HL-60/S4 treated with retinoic acid at 250 ng/mL for 4 days and 3 days (cell line): ENCODE data around the gene PSMB10.

ENCODE experiments used
- in situ Hi-C: fragments of 300-500 bp; cut with MboI; formaldehyde crosslinking; loops from 2 replicates; pipeline ENCODE4 v1.7.0; 2022; ENCODE audit warnings: low sequenced_read_pairs

PSMB10 gene

GRCh38 chr16:67964477-67965131 is 28.0 kb upstream of the PSMB10 start:
- in situ Hi-C loops = no loop called here

GRCh38 chr16:67963662-67964321 is 27.1 kb upstream of the PSMB10 start:
- in situ Hi-C loops = no loop called here

GRCh38 chr16:67963292-67963661 is 26.6 kb upstream of the PSMB10 start:
- in situ Hi-C loops = no loop called here

GRCh38 chr16:67962135-67962534 is 25.5 kb upstream of the PSMB10 start:
- in situ Hi-C loops = no loop called here

GRCh38 chr16:67961551-67961957 is 24.9 kb upstream of the PSMB10 start:
- in situ Hi-C loops = no loop called here

DNA sequence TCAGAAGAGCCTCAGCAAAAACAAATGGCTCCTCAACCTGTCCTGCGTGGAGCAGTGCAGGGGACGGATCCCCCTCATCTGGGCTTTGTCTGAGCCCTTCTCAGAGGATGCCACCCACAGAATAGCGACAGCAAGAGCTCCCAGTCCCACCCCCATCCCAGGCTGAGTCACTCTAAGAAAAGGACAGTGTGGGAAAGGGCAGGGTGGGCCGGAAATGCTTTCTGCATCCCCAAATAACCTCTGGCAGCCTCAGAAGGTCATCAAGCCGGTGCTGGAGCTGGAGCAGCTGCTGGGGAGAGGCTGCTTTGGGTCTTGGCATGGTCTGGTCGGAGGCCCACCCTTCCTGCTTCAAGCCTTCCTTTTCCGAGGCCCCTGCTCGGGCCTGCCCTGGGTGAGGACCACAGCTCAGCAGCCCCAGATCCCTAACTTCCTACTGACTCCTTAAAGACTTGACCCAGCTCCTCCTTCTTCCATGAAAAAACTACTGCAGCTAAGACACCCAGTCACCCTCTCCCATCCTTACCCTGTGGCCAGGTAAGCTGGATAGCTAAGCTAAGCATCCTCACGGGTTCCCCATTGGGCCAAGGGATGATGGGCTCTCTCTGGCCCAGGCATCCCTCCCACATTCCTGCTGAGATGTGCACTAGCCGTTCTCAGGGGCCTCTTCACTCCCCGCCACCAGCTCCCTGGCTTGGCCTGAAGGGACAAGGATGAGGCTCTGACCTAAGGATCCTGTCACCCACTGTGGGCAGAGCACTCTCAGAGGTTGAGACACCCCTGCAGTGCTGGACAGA is 23.1 kb upstream of the PSMB10 start:
- in situ Hi-C loops = no loop called here

DNA sequence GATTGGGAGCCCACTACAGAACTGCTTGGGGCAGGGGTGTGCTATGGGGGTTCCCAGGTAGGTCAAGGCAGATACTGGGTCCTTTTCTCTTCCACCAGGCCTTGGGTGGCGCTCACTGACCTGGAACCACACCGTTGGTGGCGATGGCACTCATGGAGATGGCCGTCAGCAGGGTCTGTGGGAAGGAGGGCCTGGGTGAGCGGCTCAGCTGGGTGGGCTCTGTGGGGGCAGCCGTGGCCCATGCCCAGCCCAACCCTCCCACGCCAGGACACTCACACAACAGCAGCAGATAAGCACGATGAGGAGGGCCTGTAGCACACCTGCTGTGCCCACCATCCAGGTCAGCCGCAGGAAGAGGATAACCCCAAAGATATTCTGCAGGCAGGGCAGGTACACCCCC is 21.0 kb upstream of the PSMB10 start:
- in situ Hi-C loops = no loop called here

GRCh38 chr16:67954421-67955196 is 18.0 kb upstream of the PSMB10 start:
- in situ Hi-C loops = no loop called here

DNA sequence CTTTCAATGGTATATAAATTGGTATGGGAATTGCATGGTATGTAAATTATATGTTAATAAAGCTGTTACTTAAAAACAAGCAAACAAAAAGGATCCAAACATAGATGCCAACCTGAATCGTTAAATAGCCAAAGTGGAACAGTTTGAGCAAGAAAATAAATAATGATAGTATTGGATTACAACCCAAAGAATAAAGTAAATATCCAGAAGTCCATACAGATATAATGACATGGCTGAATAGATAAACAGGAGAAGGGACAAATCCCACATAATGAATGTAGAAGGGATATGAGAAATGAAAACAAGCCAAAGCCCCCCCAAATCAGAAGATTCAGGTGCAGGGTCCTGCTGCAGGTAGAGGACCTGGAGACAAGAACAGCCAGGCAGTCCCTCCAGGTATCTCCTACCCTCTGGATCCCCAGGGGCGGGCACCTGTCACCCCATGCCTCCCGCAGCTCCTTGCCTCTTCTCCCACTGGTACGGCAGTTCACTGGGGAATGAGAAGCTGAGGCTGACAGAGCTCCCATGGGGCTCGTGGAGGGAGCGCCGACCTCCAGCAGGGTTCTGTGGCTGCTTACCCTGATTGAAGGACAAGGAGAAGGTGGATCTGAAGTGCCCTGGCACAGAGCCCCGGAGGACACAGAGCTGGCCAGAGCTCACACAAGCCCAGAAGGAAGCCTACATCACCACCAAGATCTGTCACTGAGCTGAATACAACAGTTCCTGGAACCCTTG is 17.2 kb upstream of the PSMB10 start:
- in situ Hi-C loops = no loop called here

DNA sequence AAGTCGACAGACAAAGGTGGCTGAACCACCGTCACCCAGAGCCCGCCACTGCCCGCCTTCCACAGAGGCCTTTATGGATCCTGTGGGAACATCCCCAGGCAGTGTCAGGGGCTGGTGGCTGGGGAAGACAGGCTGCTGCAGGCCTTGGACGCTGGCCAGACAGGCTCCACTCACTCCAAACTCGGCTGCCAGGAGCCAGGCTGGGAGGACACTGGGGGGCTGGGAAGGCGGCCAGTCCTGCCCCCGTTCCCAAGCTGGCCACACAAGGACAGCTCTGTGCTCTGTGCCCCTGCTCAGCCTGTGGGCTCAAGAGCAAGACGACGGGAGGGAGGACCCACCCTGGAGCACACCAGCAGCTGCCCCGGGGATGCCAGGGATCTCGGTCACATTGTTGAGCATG is 14.8 kb upstream of the PSMB10 start:
- in situ Hi-C loops = no loop called here

GRCh38 chr16:67950335-67950843 is 13.7 kb upstream of the PSMB10 start:
- in situ Hi-C loops = no loop called here

GRCh38 chr16:67949645-67950044 is 13.0 kb upstream of the PSMB10 start:
- in situ Hi-C loops = no loop called here

DNA sequence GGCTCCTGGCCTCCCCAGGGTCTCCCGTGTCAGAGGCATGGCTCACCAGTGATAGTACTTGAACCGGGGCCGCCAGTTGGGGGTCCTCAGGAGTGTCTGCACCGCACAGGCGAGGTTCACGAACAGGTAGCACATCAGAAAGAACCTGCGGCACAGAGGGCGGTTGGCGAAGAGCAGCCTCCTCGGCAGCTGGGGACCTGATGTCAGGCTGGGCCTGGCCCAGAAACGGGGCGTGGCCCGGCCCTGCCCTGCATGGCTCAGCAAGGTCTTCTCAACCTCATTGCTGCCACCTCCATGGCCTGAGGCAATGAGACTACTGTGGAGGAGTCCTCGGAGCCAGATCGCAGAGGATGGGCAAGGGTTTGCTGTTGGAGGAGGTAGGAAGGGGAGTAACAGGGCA is 11.4 kb upstream of the PSMB10 start:
- in situ Hi-C loops = no loop called here

GRCh38 chr16:67946966-67947558 is 10.4 kb upstream of the PSMB10 start:
- in situ Hi-C loops = no loop called here

DNA sequence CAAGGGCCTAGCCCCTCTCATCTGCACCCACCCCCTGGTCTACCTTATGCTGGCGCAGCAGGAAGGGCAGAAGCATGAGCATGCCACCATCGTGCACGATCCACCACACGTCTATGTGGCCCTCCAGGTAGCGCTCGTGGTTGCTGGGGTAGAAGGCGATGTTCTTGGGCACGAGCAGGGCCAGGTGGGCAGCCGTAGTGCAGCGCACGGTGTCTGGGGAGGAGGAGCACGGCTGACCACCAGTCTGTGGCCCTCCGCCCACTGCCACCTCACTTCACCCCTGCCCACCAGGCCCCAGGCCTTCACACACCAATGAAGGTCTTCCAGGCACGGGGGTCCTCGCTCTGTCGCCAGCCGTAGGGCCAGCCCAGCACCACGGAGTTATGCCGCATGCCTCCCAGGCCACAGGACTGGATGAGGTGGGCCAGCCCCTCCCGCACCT is 9.5 kb upstream of the PSMB10 start:
- in situ Hi-C loops = no loop called here

DNA sequence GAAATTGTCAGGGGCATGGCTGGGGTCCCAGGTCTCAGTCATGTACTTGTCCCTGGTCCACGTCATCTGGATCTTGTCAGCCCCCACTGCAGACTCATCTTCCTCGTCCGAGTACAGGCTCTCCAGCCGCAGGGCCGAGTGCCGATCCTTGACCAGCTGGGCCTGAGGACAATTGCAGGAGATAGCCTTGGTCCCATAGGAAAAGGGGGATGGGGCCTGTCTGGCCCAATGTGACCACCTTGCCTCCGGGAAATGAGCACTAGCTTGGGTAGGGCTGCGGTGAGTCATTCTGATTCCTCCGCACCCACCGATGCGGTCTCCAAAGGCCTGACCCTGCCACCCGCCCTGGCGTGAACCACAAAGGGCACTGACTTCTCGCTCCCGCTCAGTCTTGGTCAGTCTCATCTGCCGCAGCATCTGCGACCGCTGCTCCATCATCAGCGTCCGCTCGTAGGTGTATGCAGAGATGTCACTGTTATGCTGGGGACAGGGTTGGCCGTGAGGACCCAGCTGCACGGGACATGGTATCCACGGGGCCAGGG is 8.8 kb upstream of the PSMB10 start:
- in situ Hi-C loops = no loop called here

GRCh38 chr16:67944690-67945391 is 8.2 kb upstream of the PSMB10 start:
- in situ Hi-C loops = no loop called here

DNA sequence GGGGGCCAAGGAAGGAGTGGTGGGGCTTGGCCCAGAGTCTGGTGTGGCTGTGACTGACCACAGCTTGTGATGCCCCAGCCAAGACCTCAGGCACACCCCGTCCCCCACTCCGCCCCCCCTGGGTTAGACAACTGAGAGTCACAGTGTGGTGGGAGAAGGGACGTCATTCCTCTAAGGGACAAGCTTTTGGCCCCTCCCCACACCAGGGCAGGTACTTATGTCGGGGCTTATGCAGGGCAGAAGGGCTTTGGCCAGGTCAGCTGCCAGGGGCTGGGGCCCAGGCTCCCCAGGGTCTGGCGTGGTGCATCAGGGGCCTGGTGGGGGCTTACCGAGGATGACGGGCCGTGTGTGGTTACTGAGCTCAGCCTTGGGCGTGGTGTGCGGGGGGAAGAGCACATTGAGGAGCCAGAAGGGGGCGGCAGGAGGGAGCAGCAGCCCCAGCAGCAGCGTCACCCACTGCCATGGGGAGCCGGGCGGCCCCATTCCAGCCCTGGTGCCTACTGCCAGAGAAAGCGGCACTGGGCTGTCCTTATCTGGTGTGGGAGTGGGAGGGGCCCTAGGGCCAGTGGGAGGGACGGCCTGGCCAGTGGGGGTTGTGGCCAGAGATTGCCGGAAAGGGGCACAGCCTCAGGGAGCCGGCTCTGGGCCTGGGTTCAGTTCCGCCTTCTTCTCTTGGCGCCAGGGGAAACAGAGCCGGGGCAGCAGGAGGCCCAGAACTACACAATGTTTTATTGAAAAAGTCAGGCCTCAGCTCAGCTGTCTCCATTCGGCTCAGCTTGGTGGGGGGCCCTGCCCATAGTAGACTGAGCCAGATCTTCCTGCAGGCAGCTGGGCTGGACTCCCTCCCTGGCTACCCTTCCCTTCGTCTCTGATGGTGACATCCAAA is 7.2 kb upstream of the PSMB10 start, which contains the start of gene LCAT:
TSS of gene LCAT (minus strand) at position 502 of the 886 bp plus-strand sequence. CDS start at position 483, 19 bp downstream.
- in situ Hi-C loops = no loop called here
